ENCODE measurements around the gene ETV5. TPM values are rescaled to one million over a fixed set of nuclear protein-coding genes. Genes with fewer than 3 reads are reported as not detected.

The ETV5 gene
- total and polyA plus RNA-seq, 2 donors (not counting 3 experiments of a cell fraction or from before 2014, with no cell fraction given) = 8.8 to 40.9 TPM

DNA sequence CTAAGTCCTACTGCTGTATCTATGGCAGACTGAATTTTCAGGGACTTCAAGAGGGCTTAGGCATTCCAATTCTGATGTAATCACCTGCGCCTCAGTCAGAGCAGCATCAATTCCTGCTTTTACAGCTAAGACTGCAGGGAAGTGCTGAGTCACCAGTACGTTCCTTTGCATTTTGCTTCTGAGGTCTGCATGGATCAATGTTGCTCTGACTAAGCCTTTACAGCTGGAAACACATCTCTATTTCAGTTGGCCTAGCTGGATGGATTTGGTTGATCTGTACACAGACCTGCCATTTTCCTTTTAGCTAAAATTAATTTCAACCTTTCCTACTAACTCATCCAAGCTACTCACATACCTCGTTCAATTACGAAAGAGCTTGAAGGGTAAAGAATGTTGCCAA, 51.3 kb downstream of the ETV5 start:
- Histone ChIP-seq H2AFZ (ENCODE audit: low read depth, low read length) (no peak overlapping the region), H3K27ac (ENCODE audit: insufficient read depth, low read depth, low read length) (no peak overlapping the region), H3K79me2 (ENCODE audit: control insufficient read depth, insufficient read depth, low read length) (no peaks in the 10 kb centered on the region), H3K4me1 (ENCODE audit: control insufficient read depth, extremely low read depth, insufficient read depth, low read length) (no peaks in the 10 kb centered on the region), H3K27me3 (ENCODE audit: control insufficient read depth in 2 of 2, insufficient read depth in 2 of 2, low read length in 2 of 2) (no peaks in the 10 kb centered on the region), H4K20me1 (replicated peaks; ENCODE audit: control insufficient read depth, extremely low read depth, insufficient read depth, low read length) (no peaks in the 10 kb centered on the region), H3K9me3 (replicated peaks; ENCODE audit: control insufficient read depth, insufficient read depth, low read length) (no peaks in the 10 kb centered on the region), H3K4me2 (ENCODE audit: insufficient read depth, low read length) (no peak overlapping the region), H3K9me1 (replicated peaks; ENCODE audit: control insufficient read depth, extremely low read depth, insufficient read depth, low read length) (no peaks in the 10 kb centered on the region), H3K36me3 (ENCODE audit: control insufficient read depth in 2 of 2, extremely low read depth in 1 of 2, insufficient read depth in 2 of 2, low read length in 2 of 2) (peaks cover 0 to 9% of the 10 kb centered on the region in 2 experiments), H3K9ac (replicated peaks; ENCODE audit: extremely low read depth, insufficient read depth, low read length) (no peak overlapping the region), H3K4me3 (replicated peaks in 1 of 3; ENCODE audit: insufficient read depth in 1 of 3, low read depth in 1 of 3, low read length in 3 of 3) (no peak overlapping the region)
- intact Hi-C loops (cut with micrococcal nuclease) (no loop called here), dilution Hi-C loops (cut with MboI; ENCODE audit: extremely low pct_ligation_motif_present, low sequenced_read_pairs) (no loop called here)
- FAIRE-seq = no peak
- TF ChIP-seq GATA2 (IDR thresholded peaks at IDR 0.05; ENCODE audit: insufficient read depth, insufficient read length, low read depth, low read length) (no peak), EZH2 (IDR thresholded peaks at IDR 0.05; ENCODE audit: borderline replicate concordance, low read depth, low read length, severe bottlenecking) (no peak), FOS (IDR thresholded peaks at IDR 0.05; ENCODE audit: borderline replicate concordance, insufficient read depth, low read length) (no peak), POLR2A (IDR thresholded peaks at IDR 0.05; ENCODE audit: low read depth, low read length) (no peak), JUN (IDR thresholded peaks at IDR 0.05; ENCODE audit: borderline replicate concordance, insufficient read depth, insufficient read length, low read depth) (no peak), POLR2AphosphoS5 (IDR thresholded peaks at IDR 0.05; ENCODE audit: insufficient read depth, low read depth, low read length) (no peak)
- TF ChIP-seq, protein P1, sequence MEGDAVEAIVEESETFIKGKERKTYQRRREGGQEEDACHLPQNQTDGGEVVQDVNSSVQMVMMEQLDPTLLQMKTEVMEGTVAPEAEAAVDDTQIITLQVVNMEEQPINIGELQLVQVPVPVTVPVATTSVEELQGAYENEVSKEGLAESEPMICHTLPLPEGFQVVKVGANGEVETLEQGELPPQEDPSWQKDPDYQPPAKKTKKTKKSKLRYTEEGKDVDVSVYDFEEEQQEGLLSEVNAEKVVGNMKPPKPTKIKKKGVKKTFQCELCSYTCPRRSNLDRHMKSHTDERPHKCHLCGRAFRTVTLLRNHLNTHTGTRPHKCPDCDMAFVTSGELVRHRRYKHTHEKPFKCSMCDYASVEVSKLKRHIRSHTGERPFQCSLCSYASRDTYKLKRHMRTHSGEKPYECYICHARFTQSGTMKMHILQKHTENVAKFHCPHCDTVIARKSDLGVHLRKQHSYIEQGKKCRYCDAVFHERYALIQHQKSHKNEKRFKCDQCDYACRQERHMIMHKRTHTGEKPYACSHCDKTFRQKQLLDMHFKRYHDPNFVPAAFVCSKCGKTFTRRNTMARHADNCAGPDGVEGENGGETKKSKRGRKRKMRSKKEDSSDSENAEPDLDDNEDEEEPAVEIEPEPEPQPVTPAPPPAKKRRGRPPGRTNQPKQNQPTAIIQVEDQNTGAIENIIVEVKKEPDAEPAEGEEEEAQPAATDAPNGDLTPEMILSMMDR (IDR thresholded peaks at IDR 0.05; ENCODE audit: extremely low read depth in 1 of 2, insufficient read depth in 1 of 2, low read depth in 1 of 2, low read length in 2 of 2) = no peak
- POLR2A ChIA-PET = no interaction called here
- no TSS peak for BruUV-seq (replicated peaks)
- DNase-seq (ENCODE audit: low read depth, low spot score) = no peak
- CTCF ChIA-PET = no interaction called here
